K562 (cell line): ENCODE data around the gene COL5A1. TPM values are rescaled to one million over a fixed set of nuclear protein-coding genes. Genes with fewer than 3 reads are reported as not detected.

Experiments used
- ATAC-seq: fragments of 200-7000 bp; cut with Tn5 transposase; 3 replicates; pipeline ENCODE4 v1.9.1; 2020; ENCODE audit warnings: moderate library complexity
- BruUV-seq: library from RNA; stranded (reverse); fragments of 400-500 nt; replicated peaks from 2 replicates; lab custom pipeline; 2021; lab: Mats Ljungman, UMichigan
- CTCF ChIA-PET: fragments of 300-600 bp; formaldehyde crosslinking; extraction: SDS; loops from one replicate; lab custom pipeline; 2021; ENCODE audit warnings: low intra/inter-chr PET ratio; lab: Yijun Ruan, JAX
- POLR2A ChIA-PET: fragments of 300-600, 350-650 bp; sonication (Branson Sonifier 250); formaldehyde crosslinking; extraction: SDS; loops from one replicate; lab custom pipeline; 2021; ENCODE audit warnings: antibody characterized with exemption, inconsistent platforms; lab: Yijun Ruan, JAX
- DNase-seq, 4 experiments: peaks; one replicate each; pipeline versions ENCODE4 v3.0.0 to v3.0.0-alpha.2; 2011 to 2018; ENCODE audit warnings: low spot score in 3 of 4, mixed read lengths in 3 of 4; ENCODE audit errors: extremely low read depth in 1 of 4
- FAIRE-seq: peaks from 2 replicates; lab custom pipeline; 2011; peaks lifted over from hg19 to GRCh38; lab: Jason Lieb, UNC
- H2AFZ ChIP-seq: 2 replicates; pipeline ENCODE4 v1.6.0; 2011; ENCODE audit warnings: low read depth, low read length, control low read depth, inconsistent platforms
- H3K27ac ChIP-seq: fragments of 200-600 bp; 3 replicates; pipeline ENCODE4 v1.8.0; 2011; ENCODE audit warnings: low read depth, mild to moderate bottlenecking, control low read depth, inconsistent platforms, low read length, moderate library complexity, mixed read lengths; ENCODE audit errors: extremely low read depth
- H3K27me3 ChIP-seq, 2 experiments: fragments of 300-600 bp in 1 of 2; 2 replicates in 1 of 2; 3 replicates in 1 of 2; pipeline versions ENCODE4 v1.6.0 to v1.8.0; 2011; ENCODE audit warnings: inconsistent platforms in 2 of 2, low read length in 2 of 2, mild to moderate bottlenecking in 1 of 2, mixed read lengths in 1 of 2, moderate library complexity in 1 of 2; ENCODE audit not compliant: control insufficient read depth in 2 of 2, insufficient read depth in 2 of 2
- H3K36me3 ChIP-seq: fragments of 300-600 bp; 3 replicates; pipeline ENCODE4 v1.8.0; 2011; ENCODE audit warnings: mild to moderate bottlenecking, low read length, inconsistent platforms; ENCODE audit not compliant: control insufficient read depth, insufficient read depth
- H3K4me1 ChIP-seq, 2 experiments: fragments of 200-600 bp in 1 of 2; replicated peaks in 1 of 2; 2 replicates in 1 of 2; 3 replicates in 1 of 2; pipeline versions ENCODE4 v1.5.1 to v1.8.0; 2011; ENCODE audit warnings: inconsistent platforms in 2 of 2, low read length in 2 of 2, mild to moderate bottlenecking in 1 of 2, mixed read lengths in 1 of 2, moderate library complexity in 1 of 2; ENCODE audit not compliant: control insufficient read depth in 2 of 2, insufficient read depth in 2 of 2
- H3K4me2 ChIP-seq: 2 replicates; pipeline ENCODE4 v1.6.1; 2011; ENCODE audit warnings: low read length, control low read depth, inconsistent platforms, mixed read lengths; ENCODE audit not compliant: insufficient read depth
- H3K4me3 ChIP-seq: fragments of 200-600 bp; sonication (generic), shearing (Covaris generic); 2 replicates; pipeline ENCODE4 v1.5.1; 2016; ENCODE audit warnings: control low read depth, inconsistent platforms
- H3K79me2 ChIP-seq: fragments of 200-600 bp; 3 replicates; pipeline ENCODE4 v1.8.0; 2011; ENCODE audit warnings: low read length, inconsistent platforms; ENCODE audit not compliant: control insufficient read depth, insufficient read depth
- H3K9ac ChIP-seq, 2 experiments: 2 replicates each; pipeline versions ENCODE4 v1.6.0 to v1.6.1; 2011; ENCODE audit warnings: low read depth in 2 of 2, low read length in 2 of 2, control low read depth in 1 of 2, inconsistent platforms in 1 of 2, mild to moderate bottlenecking in 1 of 2, mixed read lengths in 1 of 2; ENCODE audit not compliant: insufficient read depth in 1 of 2
- H3K9me1 ChIP-seq: one replicate; pipeline ENCODE4 v1.6.0; 2011; ENCODE audit warnings: inconsistent platforms, mild to moderate bottlenecking, low read length, moderate library complexity; ENCODE audit not compliant: control insufficient read depth, insufficient read depth
- H3K9me3 ChIP-seq: replicated peaks from 2 replicates; pipeline ENCODE4 v1.5.1; 2011; ENCODE audit warnings: low read depth, low read length, inconsistent platforms; ENCODE audit not compliant: control insufficient read depth, insufficient read depth
- H4K20me1 ChIP-seq: replicated peaks from 2 replicates; pipeline ENCODE4 v1.6.1; 2011; ENCODE audit warnings: low read length, inconsistent platforms, mixed read lengths; ENCODE audit not compliant: control insufficient read depth, insufficient read depth
- BCOR ChIP-seq: fragments of 450-650 bp; IDR thresholded peaks from 2 replicates; pipeline ENCODE4 v1.6.1; 2016
- CAMTA2 ChIP-seq: fragments of 250-450 bp; sonication (Bioruptor Pico); conservative IDR thresholded peaks from 2 replicates; pipeline ENCODE4 v1.5.1; 2022
- ERF ChIP-seq: fragments of 450-650 bp; formaldehyde crosslinking; IDR thresholded peaks from 2 replicates; pipeline ENCODE4 v1.4.0; 2020; ENCODE audit warnings: mild to moderate bottlenecking, mixed read lengths
- NCOR1 ChIP-seq: fragments of 450-650 bp; IDR thresholded peaks from 2 replicates; pipeline ENCODE4 v1.6.1; 2016; ENCODE audit warnings: mild to moderate bottlenecking, moderate library complexity
- POLR2B ChIP-seq: fragments of 450-650 bp; IDR thresholded peaks from 2 replicates; pipeline ENCODE4 v1.6.1; 2018; ENCODE audit warnings: low read depth; ENCODE audit not compliant: partially characterized antibody
- RFX5 ChIP-seq: IDR thresholded peaks from 2 replicates; pipeline ENCODE4 v1.6.1; 2011; ENCODE audit warnings: low read depth, mild to moderate bottlenecking, improper control_type of control experiment, low read length
- SOX6 ChIP-seq: fragments of 450-650 bp; IDR thresholded peaks from 2 replicates; pipeline ENCODE4 v1.6.1; 2014; ENCODE audit warnings: mild to moderate bottlenecking
- TARDBP ChIP-seq: fragments of 450-650 bp; IDR thresholded peaks from 2 replicates; pipeline ENCODE4 v1.6.1; 2016
- XRCC4 ChIP-seq: IDR thresholded peaks from one replicate; pipeline ENCODE4 v1.6.1; 2011; ENCODE audit not compliant: insufficient read depth, insufficient read length; ENCODE audit errors: extremely low read depth
- ZBED1 ChIP-seq: IDR thresholded peaks from 2 replicates; pipeline ENCODE4 v1.6.1; 2014
- ZFP36 ChIP-seq: fragments of 150-350 bp; IDR thresholded peaks from 2 replicates; pipeline ENCODE4 v1.6.1; 2018; ENCODE audit warnings: low read length, low read depth; ENCODE audit not compliant: partially characterized antibody
- ZNF311 ChIP-seq: fragments of 250-450 bp; sonication (Bioruptor Pico); IDR thresholded peaks from 2 replicates; pipeline ENCODE4 v1.4.0; 2020; ENCODE audit warnings: mild to moderate bottlenecking, moderate library complexity
- ZNF551 ChIP-seq: fragments of 250-450 bp; sonication (Bioruptor Pico); IDR thresholded peaks from 2 replicates; pipeline ENCODE4 v1.5.0; 2021; ENCODE audit warnings: mild to moderate bottlenecking, moderate library complexity
- WGBS: fragments of 100-300 bp; shearing (Covaris generic); methylation state at CpG from one replicate; pipeline ENCODE4 v1.1.6; 2016; ENCODE audit warnings: low coverage, mixed read lengths; ENCODE audit not compliant: insufficient coverage; ENCODE audit errors: missing lambda C conversion rate; 5-methylcytosine and 5-hydroxymethylcytosine counted together
- in situ Hi-C: fragments of 300-500 bp; cut with MboI; formaldehyde crosslinking; loops from 4 replicates; pipeline ENCODE4 v1.15.0; 2018; ENCODE audit warnings: inconsistent platforms, mixed read lengths
- intact Hi-C: fragments of 100-400 bp; cut with micrococcal nuclease; formaldehyde crosslinking; loops from 2 replicates; pipeline ENCODE4 v1.14.2; 2022
- polyA plus RNA-seq, 8 experiments: library from polyadenylated mRNA; depleted of rRNA in 4 of 8; stranded (reverse) in 5 of 8; unstranded in 3 of 8; fragments of >200 nt; fragmentation: Nextera tagmentation in 2 of 8; fragmentation: Illumina TruSeq in 1 of 8; extraction: Ambion mirVana in 2 of 8; extraction: Trizol in 1 of 8; gene quantifications; 2 replicates each; pipeline versions ENCODE4 v1.2.1 to v1.2.3, GENCODE V29; 2011 to 2014; ENCODE audit warnings: inconsistent platforms in 1 of 8, missing spikeins in 1 of 8
- total RNA-seq, 7 experiments: library from RNA; depleted of rRNA in 6 of 7; stranded (reverse); fragments of >200 nt in 6 of 7; fragmentation: Illumina TruSeq in 2 of 7; extraction: Trizol in 2 of 7; gene quantifications; 2 replicates each; pipeline versions ENCODE4 v1.2.1 to v1.2.3, GENCODE V29; 2011 to 2021; ENCODE audit warnings: low replicate concordance in 1 of 7
- TF ChIP-seq, protein P1 (sequence below): fragments of 450-650 bp; IDR thresholded peaks from 2 replicates; pipeline ENCODE4 v1.7.1; 2018; ENCODE audit warnings: mild to moderate bottlenecking, low read depth; ENCODE audit not compliant: partially characterized antibody

The COL5A1 gene
- total and polyA plus RNA-seq, 9 of the 15 experiments (the other 6 are each of a cell fraction or from before 2014, with no cell fraction given), result under 0.01 to 0.13 (median 0.04) TPM; not detected in 6

DNA sequence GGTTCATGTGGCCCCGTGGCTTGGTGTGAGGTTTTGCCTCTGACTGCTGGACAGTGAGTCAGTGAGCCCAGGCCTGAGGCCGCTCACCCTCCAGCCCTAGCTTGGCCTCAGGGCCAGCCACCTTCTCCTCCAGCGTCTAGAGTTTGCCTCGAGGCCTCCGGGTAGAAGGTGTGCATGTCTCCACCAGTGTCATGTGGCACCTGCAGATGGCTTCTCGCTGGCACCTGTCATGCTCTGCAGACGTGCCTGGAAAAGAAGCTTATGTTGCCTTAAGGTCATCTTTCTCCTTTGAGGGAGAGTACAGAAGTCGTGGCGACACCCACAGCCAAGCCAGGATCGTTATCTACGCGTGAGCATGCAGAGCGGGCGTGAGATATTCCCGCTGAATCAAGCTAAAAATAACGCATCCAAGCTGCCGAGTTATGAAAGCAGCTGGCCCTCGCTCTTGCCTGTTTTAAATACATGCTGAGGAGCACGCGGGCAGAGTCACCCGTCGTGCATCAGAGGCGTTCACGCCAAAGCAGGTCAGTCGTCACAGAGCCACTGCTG lies 159.3 kb downstream of the COL5A1 start:
- ChIA-PET POLR2A (interaction anchor here (0.7 kb wide), 1 partner anchor 10 kb away, joined by 3 read pairs; no protein-coding TSS in a partner anchor), CTCF (no interaction called here)
- no peaks in the 10 kb centered on the region for H3K9me1 ChIP-seq
- DNase-seq (peak in 1 of 4 experiments; percentile 2), ATAC-seq (no peak)
- no peaks in the 10 kb centered on the region for H3K79me2 ChIP-seq
- BruUV-seq, result no TSS peak
- TF ChIP-seq XRCC4, result no peak
- no peak for TF ChIP-seq ZNF551 (CRISPR knock-in tag)
- TF ChIP-seq, all 486 proteins: peak for 0
- H2AFZ ChIP-seq, result no peak overlapping the region
- intact Hi-C loops (no loop called here), in situ Hi-C loops (no loop called here)
- peak overlapping the region in 1 of 2 experiments; percentile 45; a peak in 1 of 4 replicates for H3K9ac ChIP-seq
- H3K36me3 ChIP-seq, result no peaks in the 10 kb centered on the region
- under 1% methylated on average over 24 of the region's 25 CpGs for WGBS
- H3K27ac ChIP-seq, result no peak overlapping the region
- no peak for FAIRE-seq
- no peak overlapping the region for H3K4me2 ChIP-seq
- no peaks in the 10 kb centered on the region for H3K9me3 ChIP-seq
- H3K4me3 ChIP-seq, result no peak overlapping the region
- peaks cover 8 to 72% of the 10 kb centered on the region in 2 experiments for H3K27me3 ChIP-seq
- H4K20me1 ChIP-seq, result peaks cover 3% of the 10 kb centered on the region; the same call in 1 of the 2 replicates
- no peaks in the 10 kb centered on the region; a peak in 1 of 5 replicates for H3K4me1 ChIP-seq

DNA sequence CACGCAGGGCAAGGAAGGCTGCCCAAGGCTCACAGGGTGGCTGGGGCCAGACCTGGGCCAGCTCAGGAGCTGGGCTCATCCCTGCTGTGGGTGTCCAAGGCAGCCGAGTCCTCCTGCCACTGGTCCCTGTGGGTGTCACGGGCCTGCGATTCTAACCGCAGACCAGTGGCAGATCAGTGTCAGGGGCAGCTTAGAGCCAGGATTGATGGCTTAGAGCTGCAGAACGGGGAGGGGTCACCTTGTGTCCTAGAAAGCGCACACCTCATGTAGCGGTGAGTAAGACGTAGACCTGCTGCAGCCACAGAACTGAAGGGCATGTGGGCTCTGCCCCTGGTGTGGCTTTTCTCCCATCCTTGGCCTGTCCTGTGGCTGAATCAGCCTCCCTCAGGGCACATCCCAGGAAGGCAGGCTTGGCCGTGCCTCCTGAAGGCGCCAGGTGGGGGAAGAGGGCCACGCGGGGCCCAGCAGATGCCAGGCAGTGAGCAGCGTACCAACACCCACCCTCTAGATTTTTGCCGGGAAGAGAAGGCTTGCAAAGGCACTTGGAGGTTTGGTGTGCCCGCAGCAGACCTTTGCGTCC lies 160.7 kb downstream of the COL5A1 start:
- WGBS, result 2% methylated on average over 17 of the region's 17 CpGs
- FAIRE-seq (no peak), DNase-seq (no peak), ATAC-seq (no peak)
- Histone ChIP-seq H3K27ac (no peak overlapping the region), H3K9me1 (no peaks in the 10 kb centered on the region), H3K9me3 (no peaks in the 10 kb centered on the region), H3K4me2 (no peak overlapping the region), H3K36me3 (no peaks in the 10 kb centered on the region), H3K4me3 (no peak overlapping the region), H4K20me1 (peaks cover 3% of the 10 kb centered on the region; the same call in 1 of the 2 replicates), H3K79me2 (no peaks in the 10 kb centered on the region), H3K27me3 (peaks cover 5 to 63% of the 10 kb centered on the region in 2 experiments; a peak in 4 of 5 replicates), H2AFZ (no peak overlapping the region), H3K4me1 (no peaks in the 10 kb centered on the region; a peak in 1 of 5 replicates), H3K9ac (no peak overlapping the region)
- no TSS peak for BruUV-seq
- in situ Hi-C loops (no loop called here), intact Hi-C loops (no loop called here)
- ChIA-PET POLR2A (interaction anchor here (0.6 kb wide), 1 partner anchor 85 kb away, joined by 4 read pairs; no protein-coding TSS in a partner anchor), CTCF (no interaction called here)
- TF ChIP-seq BCOR (no peak), RFX5 (no peak), ZBED1 (no peak), CAMTA2 (CRISPR knock-in tag) (no peak), ZNF311 (CRISPR knock-in tag) (no peak), NCOR1 (no peak), SOX6 (no peak), POLR2B (no peak), TARDBP (no peak), ZFP36 (no peak), ERF (CRISPR knock-in tag) (no peak)
- TF ChIP-seq, protein P1, sequence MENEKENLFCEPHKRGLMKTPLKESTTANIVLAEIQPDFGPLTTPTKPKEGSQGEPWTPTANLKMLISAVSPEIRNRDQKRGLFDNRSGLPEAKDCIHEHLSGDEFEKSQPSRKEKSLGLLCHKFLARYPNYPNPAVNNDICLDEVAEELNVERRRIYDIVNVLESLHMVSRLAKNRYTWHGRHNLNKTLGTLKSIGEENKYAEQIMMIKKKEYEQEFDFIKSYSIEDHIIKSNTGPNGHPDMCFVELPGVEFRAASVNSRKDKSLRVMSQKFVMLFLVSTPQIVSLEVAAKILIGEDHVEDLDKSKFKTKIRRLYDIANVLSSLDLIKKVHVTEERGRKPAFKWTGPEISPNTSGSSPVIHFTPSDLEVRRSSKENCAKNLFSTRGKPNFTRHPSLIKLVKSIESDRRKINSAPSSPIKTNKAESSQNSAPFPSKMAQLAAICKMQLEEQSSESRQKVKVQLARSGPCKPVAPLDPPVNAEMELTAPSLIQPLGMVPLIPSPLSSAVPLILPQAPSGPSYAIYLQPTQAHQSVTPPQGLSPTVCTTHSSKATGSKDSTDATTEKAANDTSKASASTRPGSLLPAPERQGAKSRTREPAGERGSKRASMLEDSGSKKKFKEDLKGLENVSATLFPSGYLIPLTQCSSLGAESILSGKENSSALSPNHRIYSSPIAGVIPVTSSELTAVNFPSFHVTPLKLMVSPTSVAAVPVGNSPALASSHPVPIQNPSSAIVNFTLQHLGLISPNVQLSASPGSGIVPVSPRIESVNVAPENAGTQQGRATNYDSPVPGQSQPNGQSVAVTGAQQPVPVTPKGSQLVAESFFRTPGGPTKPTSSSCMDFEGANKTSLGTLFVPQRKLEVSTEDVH, result no peak
